NCI-H146 (cell line): Measurements from ENCODE around the gene PNLIPRP1.

ENCODE experiments used
- DNase-seq: peaks from one replicate; lab custom pipeline; 2025; lab: John Stamatoyannopoulos, UW

Gene PNLIPRP1

DNA sequence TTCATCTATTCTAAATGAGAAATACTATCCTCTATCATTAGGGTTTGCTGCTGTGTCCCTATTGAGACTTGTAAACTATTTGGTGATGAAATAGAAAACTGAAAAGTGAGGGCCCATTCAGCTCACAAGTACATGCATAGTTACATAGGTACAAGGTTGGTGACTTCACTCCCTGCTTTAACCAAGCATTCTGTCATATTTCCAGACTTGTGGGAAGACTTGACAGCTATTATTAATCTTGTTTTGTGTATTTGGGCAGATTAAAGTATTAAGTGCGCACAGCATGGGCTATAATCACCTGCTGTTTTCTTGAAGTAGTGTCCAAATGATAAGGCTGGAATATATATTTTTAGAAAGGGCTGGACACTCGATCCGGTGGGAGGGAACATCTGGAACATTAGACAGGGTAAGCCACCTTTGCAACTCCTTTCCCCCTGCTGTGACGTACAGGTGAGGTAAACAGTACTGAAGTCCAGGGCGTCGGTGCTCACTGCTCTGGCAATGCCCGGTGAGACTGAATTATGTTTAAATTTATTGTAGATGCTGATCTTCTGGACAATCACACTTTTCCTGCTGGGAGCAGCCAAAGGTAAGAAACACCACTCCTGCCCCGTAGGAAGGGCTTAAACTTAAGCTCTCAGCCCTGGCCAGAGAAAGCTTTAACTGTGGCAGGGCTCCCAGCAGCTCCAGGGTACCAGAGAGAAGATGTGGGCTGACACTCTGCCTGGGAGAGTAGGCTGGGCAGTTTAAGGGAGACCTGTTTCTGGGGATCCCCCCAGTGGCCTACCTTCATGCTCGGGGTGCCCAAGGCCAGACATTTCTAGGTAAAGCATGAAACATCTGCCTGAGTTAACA, at the start of gene PNLIPRP1:
Gene PNLIPRP1, plus strand, starts transcription at position 370 of the 855 bp plus-strand sequence. Its CDS starts 171 bp downstream, at position 541.
- no peak for DNase-seq

DNA sequence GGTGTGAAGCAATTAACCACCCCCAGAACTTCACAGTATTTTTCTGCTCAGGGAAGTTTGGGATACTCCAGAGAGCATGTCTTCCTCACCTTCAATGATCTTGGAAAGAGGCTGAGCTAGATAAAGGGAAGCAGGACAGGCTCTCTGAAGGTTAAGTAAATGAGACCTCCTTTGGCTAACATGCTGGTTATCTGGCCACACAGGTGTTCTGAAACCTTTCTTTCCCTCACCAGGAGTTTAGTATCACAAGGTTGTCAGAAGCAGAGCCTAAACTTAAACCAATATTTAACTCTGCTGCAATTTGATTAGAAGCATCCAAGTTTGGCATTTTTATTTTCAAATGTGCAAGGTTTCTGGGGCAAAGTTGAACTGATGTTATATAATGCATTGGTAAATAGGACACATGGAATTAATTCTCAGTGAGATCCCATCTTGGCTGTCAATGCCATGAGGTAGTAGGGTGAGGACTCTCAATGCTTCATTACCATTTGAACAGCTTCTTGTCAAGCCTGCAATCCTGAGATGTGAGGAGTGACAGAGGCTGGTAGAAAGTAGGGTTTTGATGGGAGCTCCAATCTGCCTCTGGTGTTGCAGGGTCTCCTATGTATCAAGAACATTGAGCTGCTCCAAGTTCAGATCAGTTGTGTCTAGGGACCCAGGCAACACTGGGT, 48.6 kb upstream of the PNLIPRP1 start:
- no peak for DNase-seq

DNA sequence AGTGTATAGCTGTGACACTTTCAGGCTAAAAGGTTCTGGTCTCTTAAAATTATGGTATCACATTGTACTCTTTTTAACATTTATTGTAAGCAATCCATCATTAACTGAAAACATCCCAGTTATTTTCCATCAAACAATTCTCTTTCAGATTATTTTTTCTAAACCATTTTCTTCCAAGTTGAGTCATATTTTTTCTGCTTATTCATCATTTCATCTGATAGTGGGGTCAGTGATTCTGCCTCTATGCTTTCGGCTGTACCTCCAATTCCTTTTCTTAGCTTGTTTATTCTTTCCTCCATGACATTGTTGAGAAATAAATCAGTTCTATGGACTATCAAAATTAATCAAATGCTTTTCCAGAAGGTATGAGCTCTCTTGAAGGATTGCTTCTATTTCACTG, 45.6 kb upstream of the PNLIPRP1 start:
- DNase-seq: no peak

DNA sequence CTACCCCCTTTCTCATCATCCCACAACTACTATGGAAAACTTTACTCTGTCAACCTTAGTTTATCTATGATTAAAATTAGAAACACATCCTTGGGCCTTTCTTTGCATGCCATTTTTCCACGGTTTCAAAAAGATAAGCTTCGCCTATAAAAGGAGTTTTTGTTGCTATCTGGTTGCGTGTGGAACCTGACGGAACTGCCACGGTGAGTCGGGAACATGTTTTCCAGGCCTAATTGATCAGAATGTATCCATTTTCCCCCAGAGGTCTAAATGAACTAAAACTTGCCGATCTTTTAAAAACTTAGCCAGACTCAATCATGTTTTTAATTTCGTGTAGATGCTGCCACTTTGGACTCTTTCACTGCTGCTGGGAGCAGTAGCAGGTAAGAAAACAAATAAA, 45.0 kb upstream of the PNLIPRP1 start, which contains the start of gene PNLIP:
Gene PNLIP, plus strand, starts transcription at position 176 of the 400 bp plus-strand sequence. Its CDS starts 162 bp downstream, at position 338.
- DNase-seq: no peak

DNA sequence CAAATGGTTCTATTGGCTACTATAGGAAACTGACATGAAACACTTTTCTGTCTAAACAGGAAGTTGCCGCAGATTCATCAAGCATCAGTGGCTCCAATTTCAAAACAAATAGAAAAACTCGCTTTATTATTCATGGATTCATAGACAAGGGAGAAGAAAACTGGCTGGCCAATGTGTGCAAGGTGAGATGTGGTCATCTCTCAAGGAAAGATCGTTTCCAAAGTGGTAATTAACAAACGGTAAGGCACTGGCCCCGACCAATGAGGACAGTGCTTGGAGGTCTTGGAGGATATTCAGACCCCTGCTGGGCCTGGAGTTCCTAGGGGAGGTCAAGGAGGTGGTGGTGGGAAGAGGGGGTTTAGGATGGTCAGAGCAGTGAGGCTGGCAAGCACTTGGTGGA, 42.5 kb upstream of the PNLIPRP1 start:
- no peak for DNase-seq

DNA sequence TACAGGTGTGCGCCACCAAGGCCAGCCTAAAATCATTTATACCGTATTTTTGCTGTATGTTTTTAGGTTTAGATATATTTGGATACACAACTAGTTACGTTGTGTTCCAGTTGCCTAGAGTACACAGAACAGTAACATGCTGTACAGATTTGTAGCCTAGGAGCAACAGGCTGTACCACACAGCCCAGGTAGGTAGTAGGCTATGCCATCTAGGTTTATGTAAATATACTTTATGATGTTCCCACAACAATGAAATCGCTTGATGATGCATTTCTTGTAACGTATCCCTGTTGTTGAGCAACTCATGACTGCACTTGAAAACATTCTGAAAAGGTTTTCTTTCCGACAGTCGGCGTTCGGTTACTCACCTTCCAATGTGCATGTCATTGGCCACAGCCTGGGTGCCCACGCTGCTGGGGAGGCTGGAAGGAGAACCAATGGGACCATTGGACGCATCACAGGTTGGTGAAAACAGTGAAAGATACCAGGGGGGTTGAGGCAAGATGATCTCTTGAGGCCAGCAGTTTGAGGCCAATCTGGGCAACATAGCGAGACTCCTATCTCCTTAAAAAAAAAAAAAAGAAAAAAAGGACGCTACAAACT, 37.3 kb upstream of the PNLIPRP1 start:
- no peak for DNase-seq

DNA sequence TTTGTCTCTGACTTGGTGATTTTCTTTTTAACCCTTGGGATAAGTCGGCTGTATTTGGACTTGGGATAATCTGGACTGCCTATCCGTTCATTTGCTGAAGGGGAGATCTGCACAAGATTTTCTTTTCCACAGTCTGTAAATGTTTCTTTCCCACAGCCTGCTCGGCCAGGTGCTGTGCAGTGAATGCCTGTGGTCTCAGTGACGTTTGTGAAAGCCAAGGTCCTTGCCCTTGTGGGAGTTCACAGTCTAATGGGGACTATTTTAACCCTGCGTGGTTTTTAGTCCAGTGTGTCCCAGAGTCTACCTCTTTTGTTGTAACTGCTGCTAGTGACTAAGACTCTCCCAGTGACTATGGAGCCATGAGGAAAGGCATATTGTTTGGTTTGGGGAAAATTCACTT, 36.1 kb upstream of the PNLIPRP1 start:
- DNase-seq: no peak

DNA sequence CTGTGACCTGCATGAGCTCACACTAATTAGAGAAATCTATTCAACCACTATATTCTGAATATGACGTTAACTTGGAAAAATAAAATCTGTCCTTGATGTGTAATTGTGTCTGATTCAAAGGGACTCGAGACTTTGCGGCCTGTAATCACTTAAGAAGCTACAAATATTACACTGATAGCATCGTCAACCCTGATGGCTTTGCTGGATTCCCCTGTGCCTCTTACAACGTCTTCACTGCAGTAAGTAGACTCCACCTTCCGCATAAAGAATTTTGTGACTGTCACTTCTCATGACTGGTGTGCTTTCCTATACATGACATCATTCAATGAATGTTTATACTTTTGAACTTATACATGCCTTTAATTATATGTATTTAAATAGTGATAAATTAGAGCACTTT, 34.9 kb upstream of the PNLIPRP1 start:
- no peak for DNase-seq

DNA sequence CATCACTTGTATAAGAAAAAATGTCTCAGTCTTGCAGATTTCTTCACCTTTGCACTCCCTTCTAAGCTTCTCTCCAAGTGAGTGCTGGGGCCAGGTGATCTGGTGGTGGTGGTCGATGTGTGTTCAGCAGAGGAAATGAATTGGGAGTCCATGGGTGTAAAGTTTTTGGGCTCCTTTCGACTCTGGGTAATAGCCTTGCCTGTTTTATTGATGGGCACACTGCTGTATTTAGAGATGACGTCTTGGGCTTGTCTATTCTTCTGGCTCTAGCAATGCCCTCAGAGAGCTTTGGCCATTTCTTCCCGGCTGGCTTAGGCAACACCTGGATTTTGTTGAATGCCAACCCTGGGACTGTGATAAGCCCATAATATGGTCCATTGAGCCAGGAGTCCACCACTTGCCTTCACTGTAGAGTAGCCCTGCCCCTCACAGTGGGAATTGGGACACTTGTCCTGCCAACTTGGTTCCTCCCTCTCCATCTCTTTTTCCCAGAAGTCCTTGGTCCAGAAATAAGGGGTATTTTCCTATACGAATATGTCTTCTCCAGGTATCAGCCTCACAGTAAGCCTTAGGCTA, 33.4 kb upstream of the PNLIPRP1 start:
- DNase-seq: no peak

DNA sequence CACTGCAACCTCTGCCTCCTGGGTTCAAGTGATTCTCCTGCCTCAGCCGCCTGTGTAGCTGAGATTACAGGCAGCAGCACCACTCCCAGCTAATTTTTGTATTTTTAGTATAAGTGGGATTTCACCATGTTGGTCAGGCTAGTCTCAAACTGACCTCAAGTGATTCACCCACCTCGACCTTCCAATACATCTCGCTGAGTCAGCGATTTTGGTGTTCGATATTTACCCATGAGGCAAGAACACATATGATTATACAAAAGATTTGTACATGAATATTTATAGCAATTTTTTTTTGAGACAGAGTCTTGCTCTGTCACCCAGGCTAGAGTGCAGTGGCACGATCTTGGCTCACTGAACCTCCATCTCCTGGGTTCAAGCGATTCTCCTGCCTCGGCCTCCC, 25.2 kb upstream of the PNLIPRP1 start:
- DNase-seq: no peak

DNA sequence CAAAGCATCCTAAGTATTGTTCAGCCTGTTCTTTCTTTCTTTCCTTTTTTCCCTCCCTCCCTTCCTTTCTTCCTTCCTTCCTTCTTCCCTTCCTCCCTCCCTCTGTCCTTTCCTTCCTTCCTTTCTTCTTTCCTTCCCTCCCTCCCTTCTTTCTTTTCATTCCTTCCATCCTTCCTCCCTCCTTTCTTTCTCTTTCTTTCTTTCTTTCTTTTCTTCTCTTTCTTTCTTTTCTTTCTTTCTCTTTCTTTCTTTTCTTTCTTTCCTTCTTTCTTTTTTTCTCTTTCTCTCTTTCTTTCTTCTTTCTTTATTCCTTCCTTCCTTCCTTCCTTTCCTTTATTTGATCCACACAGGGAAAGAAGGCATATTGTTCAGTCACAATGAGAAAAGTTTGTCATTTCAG, 23.8 kb upstream of the PNLIPRP1 start:
- no peak for DNase-seq

DNA sequence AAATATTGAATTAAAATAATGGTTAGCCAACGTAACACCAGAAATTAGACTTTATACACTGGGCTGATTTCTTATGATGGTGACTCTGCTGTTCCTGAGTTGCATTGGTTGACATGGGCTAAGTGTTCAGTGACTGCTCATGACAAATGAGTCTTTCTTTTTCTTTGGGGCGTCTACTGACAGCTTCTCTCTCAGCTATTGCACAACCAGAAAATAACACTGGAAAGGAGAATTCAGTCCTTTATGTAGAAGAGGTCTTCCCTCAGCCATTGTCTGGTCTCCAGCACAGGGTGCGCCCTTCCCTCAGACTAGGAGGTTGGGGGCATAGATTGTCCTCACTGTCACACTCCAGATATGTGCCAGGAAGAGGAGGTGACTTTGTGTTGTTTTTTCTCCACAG, 23.4 kb upstream of the PNLIPRP1 start:
- DNase-seq: no peak

DNA sequence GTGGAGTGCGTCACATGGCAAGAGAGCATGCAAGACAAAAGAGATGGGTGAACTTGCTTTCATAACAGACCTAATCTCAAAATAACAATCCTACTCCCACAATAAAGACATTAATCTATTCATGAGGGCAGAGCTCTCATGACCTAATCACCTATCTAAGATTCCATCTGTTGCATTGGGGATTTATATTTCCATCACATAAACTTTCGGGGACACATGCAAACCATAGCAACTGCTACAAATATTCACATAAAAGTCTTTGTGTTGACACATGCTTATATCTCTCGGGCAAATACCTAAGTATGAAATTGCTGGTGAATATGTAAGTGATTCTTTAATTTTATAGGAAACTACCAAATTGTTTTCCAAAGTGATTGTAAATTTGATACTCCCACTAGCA, 16.0 kb upstream of the PNLIPRP1 start:
- no peak for DNase-seq

DNA sequence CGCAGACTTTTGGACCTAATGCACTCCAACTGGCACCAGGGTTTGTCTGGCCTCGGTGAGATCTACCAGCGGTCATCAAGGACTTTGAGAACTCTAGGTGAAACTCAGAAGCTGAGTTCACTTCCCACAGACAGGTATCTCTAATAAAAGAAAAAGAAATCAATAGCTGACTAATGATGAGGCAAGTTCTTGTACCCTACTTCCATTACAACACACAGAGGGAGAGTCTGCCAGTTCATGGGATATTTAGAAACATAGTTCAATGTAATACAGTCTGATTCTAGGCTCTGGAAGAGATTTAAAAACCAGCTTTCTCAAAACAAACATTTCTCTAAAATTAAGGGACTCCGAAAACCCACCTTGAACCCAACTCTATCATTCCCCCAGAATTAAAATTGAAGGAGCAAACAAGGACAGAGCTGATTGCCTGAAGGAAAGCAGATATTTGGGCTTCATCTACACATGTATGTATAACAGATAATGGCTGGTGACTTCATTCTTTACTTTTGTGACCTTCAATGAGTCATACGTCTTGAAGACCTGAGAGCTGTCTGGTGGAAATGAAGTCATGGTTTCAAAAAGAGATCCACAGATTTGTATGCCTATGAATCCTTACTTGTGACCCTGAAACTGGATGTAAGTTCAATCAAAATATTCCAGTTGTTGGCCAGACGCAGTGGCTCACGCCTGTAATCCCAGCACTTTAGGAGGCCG, 2.7 kb upstream of the PNLIPRP1 start:
- no peak for DNase-seq

DNA sequence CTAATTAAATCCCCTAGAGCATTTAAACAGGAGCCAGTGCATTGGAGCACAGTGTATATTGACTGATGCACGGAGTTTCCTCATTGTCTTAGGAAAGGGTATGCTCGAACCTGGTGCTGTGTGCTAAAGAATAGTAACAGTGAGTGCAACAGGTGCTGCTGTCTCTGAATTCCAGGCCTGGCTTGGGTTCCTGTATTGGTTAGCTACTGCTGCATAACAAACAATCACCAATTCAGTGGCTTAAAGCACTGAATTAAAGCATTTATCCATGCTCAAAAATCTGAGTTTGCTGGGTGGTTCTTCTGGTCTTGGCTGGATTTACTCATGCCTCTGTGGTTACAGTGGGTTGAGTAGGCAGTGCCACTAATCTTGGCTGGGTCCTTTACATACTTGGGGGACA, 1.8 kb upstream of the PNLIPRP1 start:
- DNase-seq: no peak

DNA sequence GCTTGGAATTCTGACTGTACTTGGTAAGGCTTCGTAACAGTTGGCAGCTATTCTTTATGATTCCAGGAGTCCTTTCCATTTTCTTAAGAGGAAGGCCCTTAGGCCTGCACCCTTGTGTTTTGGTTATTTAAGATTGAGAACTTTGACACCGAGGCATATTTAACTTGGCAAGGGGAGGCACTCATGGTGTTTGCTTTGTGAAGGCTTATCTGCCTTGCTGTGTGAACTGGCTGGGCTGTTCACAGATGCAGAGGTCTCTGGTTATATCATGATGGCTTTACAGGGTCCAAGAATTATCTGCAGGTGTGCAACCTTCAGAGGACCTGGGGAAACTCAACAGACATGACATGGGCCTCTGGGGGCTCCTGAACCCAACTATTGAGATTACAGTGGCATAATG, 833 bp upstream of the PNLIPRP1 start:
- DNase-seq: no peak

DNA sequence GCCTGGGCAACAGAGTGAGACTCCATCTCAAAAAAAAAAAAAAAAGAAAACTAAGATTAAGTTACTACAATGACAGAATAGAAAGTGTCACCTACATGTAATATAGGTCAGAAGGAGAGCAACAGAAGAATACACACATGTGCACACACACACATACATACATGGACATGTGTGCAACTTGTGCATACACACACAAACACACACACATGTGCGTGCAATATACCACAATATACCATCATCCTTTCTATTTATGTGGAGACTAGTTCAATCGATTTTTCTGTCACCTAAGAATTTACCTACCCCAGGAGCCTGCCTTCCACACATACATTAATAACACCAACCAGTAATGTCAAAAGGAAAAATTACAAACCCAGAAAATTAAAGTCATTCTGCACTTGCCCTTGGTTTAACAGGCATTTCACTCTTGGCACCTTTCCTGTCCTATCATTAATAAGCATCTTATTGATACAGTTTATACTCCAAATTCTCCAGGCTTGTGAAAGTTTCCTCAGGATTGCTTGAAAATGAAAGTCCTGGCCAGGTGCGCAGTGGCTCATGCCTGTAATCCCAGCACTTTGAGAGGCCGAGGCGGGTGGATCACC, 2.5 kb downstream of the PNLIPRP1 start:
- DNase-seq: no peak

DNA sequence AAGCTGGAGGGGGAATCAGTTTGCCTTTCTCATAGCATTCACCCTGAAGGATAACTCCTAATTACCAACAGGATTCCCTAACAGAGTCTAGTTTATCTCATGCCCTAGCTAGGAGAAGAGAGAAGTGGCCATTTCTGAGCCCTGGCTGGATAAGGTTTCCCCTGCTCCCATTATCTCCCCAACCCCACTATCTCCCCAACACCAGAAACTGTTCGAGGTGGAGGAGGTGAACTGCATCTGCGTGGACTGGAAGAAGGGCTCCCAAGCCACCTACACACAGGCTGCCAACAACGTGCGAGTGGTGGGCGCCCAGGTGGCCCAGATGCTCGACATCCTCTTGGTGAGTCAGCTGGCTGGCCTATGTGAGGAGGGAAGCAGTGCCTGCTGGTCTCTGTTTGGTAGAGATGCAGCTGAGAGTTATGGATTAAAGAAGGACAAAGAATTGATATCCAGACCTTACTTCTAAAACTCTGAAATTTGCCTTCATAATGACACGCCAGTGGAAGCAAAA, 3.8 kb downstream of the PNLIPRP1 start:
- no peak for DNase-seq

DNA sequence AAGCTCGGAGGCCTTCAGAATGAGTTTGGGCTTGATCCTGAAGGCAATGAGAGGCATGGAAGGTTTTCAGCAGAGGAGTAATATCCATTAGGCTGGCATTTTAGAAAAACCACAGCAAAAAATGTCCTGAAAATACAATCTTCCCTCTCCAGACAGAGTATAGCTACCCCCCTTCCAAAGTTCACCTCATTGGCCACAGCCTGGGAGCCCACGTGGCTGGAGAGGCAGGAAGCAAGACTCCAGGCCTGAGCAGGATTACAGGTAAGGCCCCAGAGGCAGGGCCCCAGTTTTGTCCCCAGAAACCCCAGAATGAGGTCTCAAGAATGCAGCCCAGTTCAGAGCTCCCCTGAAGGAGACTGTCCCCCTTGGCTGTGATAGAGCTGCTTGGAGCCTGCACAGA, 5.3 kb downstream of the PNLIPRP1 start:
- no peak for DNase-seq

DNA sequence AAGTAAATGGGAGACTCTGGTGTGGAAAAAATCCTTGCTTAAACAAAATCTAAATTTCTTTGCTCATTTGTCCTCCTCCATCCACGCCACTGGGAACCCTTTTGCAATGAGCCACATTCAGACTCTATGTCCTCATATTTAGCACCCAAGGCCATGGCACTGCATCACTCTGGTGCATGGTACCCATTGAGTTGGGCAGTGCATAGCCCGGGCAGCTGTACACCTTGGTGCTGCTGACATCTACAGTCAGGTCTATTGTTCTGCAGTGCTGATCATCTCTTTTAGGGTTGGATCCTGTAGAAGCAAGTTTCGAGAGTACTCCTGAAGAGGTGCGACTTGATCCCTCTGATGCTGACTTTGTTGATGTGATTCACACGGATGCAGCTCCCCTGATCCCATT, 6.8 kb downstream of the PNLIPRP1 start:
- no peak for DNase-seq

DNA sequence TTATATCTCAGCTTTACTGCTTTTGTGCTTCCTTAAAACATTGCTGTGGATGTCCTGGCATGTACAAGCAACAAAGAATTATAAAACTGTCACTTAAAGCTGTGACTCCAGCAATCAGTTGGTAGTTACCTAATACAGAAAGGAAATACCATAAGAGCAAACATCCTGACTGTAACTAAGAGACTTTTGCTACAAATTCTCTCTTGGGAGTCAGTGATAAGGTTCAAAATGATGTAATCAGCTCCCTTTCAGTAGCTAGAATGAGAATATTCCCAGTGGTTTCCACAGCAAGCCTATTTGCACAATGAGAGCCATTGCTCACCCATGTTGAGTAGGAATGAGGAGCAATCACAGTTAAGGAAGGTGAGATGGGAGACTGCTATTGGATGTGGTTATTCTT, 7.6 kb downstream of the PNLIPRP1 start:
- no peak for DNase-seq
